Stimulated activated CD8-positive, alpha-beta memory T cell treated with anti-CD3 and anti-CD28 coated beads, Interleukin-12 subunit alpha, Interleukin-12 subunit beta, amount 100 ng/mL, for 1 hour (primary cell): ENCODE data around the gene XCL2.
"Not testable (repeated sequence)": the region's sequence is repeated elsewhere in the genome, so short reads cannot be mapped to it uniquely, and the experiment has no call there.

Experiments
- DNase-seq: peaks from one replicate; pipeline ENCODE4 v3.0.0-alpha.2; 2020; ENCODE audit warnings: low read depth

XCL2 gene

GRCh38 chr1:168556647-168557046 is 12.8 kb upstream of the XCL2 start:
- no peak for DNase-seq

GRCh38 chr1:168555508-168556046 is 11.8 kb upstream of the XCL2 start:
- no peak for DNase-seq

- no peak for DNase-seq
Observed at GRCh38 chr1:168554603-168555483, 11.0 kb upstream of the XCL2 start.

- DNase-seq = no peak
Observed at GRCh38 chr1:168553680-168554553, 10.1 kb upstream of the XCL2 start.

- no peak for DNase-seq
Observed at GRCh38 chr1:168552961-168553360, 9.2 kb upstream of the XCL2 start.

- no peak for DNase-seq
Observed at GRCh38 chr1:168551688-168552087, 7.9 kb upstream of the XCL2 start.

- no peak for DNase-seq
Observed at GRCh38 chr1:168550971-168551370, 7.2 kb upstream of the XCL2 start.

GRCh38 chr1:168546553-168546895 is 2.7 kb upstream of the XCL2 start:
- DNase-seq = not testable (repeated sequence)

- not testable (repeated sequence) for DNase-seq
Observed at GRCh38 chr1:168545678-168546552, 2.1 kb upstream of the XCL2 start.

- not testable (repeated sequence) for DNase-seq
Observed at GRCh38 chr1:168542978-168543377, 819 bp downstream of the XCL2 start.

GRCh38 chr1:168540798-168541197 is 3.0 kb downstream of the XCL2 start:
- not testable (repeated sequence) for DNase-seq

- DNase-seq = no peak
Observed at GRCh38 chr1:168535536-168535935, 8.3 kb downstream of the XCL2 start.

- DNase-seq = no peak
Observed at GRCh38 chr1:168531615-168532345, 12.0 kb downstream of the XCL2 start.

GRCh38 chr1:168529518-168529917 is 14.3 kb downstream of the XCL2 start:
- DNase-seq = no peak

- no peak for DNase-seq
Observed at GRCh38 chr1:168521401-168522000, 22.3 kb downstream of the XCL2 start.

- no peak for DNase-seq
Observed at GRCh38 chr1:168520832-168521231, 23.0 kb downstream of the XCL2 start.

GRCh38 chr1:168520052-168520751 is 23.6 kb downstream of the XCL2 start:
- DNase-seq = no peak

- no peak for DNase-seq
Observed at GRCh38 chr1:168518813-168519212, 25.0 kb downstream of the XCL2 start.

GRCh38 chr1:168518201-168518689 is 25.6 kb downstream of the XCL2 start:
- DNase-seq = no peak

- no peak for DNase-seq
Observed at GRCh38 chr1:168514455-168514854, 29.3 kb downstream of the XCL2 start.
